H9 (cell line): ENCODE data around the gene SGF29. TPM values are rescaled to one million over a fixed set of nuclear protein-coding genes. Genes with fewer than 3 reads are reported as not detected.

ENCODE experiments used
- DNase-seq: peaks from one replicate; pipeline ENCODE4 v3.0.0-alpha.2; 2017
- H2AFZ ChIP-seq: one replicate; pipeline ENCODE4 v1.6.1; 2013; ENCODE audit warnings: mild to moderate bottlenecking, low read length, control low read depth, moderate library complexity
- H2AK5ac ChIP-seq: 2 replicates; pipeline ENCODE4 v1.6.1; 2013; ENCODE audit warnings: low read length, control low read depth, mixed read lengths; ENCODE audit not compliant: insufficient read length
- H2BK120ac ChIP-seq: one replicate; pipeline ENCODE4 v1.6.1; 2013; ENCODE audit warnings: low read depth, mild to moderate bottlenecking, low read length, control low read depth, inconsistent platforms; ENCODE audit not compliant: poor library complexity, severe bottlenecking
- H2BK12ac ChIP-seq: 2 replicates; pipeline ENCODE4 v1.6.1; 2013; ENCODE audit warnings: low read length, control low read depth, mixed read lengths, low read depth; ENCODE audit not compliant: insufficient read length
- H2BK15ac ChIP-seq: 2 replicates; pipeline ENCODE4 v1.6.1; 2013; ENCODE audit warnings: low read depth, low read length, control low read depth
- H2BK20ac ChIP-seq: one replicate; pipeline ENCODE4 v1.6.1; 2013; ENCODE audit warnings: low read depth, mild to moderate bottlenecking, low read length, control low read depth, inconsistent platforms; ENCODE audit not compliant: poor library complexity, severe bottlenecking
- H2BK5ac ChIP-seq: 2 replicates; pipeline ENCODE4 v1.6.1; 2013; ENCODE audit warnings: low read length, control low read depth, mixed read lengths; ENCODE audit not compliant: insufficient read length
- H3K14ac ChIP-seq: 2 replicates; pipeline ENCODE4 v1.6.1; 2013; ENCODE audit warnings: low read length, control low read depth; ENCODE audit not compliant: insufficient read depth
- H3K18ac ChIP-seq: 2 replicates; pipeline ENCODE4 v1.6.1; 2013; ENCODE audit warnings: low read depth, mild to moderate bottlenecking, mixed read lengths, low read length, control low read depth; ENCODE audit not compliant: insufficient read length
- H3K23ac ChIP-seq: 2 replicates; pipeline ENCODE4 v1.6.1; 2013; ENCODE audit warnings: low read length, control low read depth, mixed read lengths, low read depth; ENCODE audit not compliant: insufficient read length
- H3K23me2 ChIP-seq: 2 replicates; pipeline ENCODE4 v1.6.1; 2013; ENCODE audit warnings: low read depth, mild to moderate bottlenecking, mixed read lengths, low read length, control low read depth; ENCODE audit not compliant: insufficient read length, poor library complexity, severe bottlenecking
- H3K27ac ChIP-seq: 2 replicates; pipeline ENCODE4 v1.5.1; 2013; ENCODE audit warnings: low read length, control low read depth, mixed read lengths, low read depth; ENCODE audit not compliant: insufficient read length
- H3K27me3 ChIP-seq: 2 replicates; pipeline ENCODE4 v1.6.1; 2013; ENCODE audit warnings: low read length, control low read depth, inconsistent platforms; ENCODE audit not compliant: insufficient read depth
- H3K4ac ChIP-seq: 2 replicates; pipeline ENCODE4 v1.6.1; 2013; ENCODE audit warnings: low read depth, mild to moderate bottlenecking, control low read depth, inconsistent platforms, low read length, moderate library complexity
- H3K4me1 ChIP-seq: 2 replicates; pipeline ENCODE4 v1.6.1; 2013; ENCODE audit warnings: low read length, control low read depth, inconsistent platforms; ENCODE audit not compliant: insufficient read depth
- H3K4me2 ChIP-seq: 2 replicates; pipeline ENCODE4 v1.6.1; 2013; ENCODE audit warnings: low read length, control low read depth, mixed read lengths; ENCODE audit not compliant: insufficient read length, insufficient read depth
- H3K56ac ChIP-seq: 2 replicates; pipeline ENCODE4 v1.6.1; 2013; ENCODE audit warnings: low read depth, mild to moderate bottlenecking, mixed read lengths, low read length, control low read depth; ENCODE audit not compliant: insufficient read length
- H3K79me1 ChIP-seq: 2 replicates; pipeline ENCODE4 v1.6.1; 2013; ENCODE audit warnings: low read depth, mild to moderate bottlenecking, moderate library complexity, low read length, control low read depth, inconsistent platforms; ENCODE audit not compliant: insufficient read depth, poor library complexity, severe bottlenecking
- H3K79me2 ChIP-seq: 2 replicates; pipeline ENCODE4 v1.6.1; 2013; ENCODE audit warnings: low read length, control low read depth, inconsistent platforms; ENCODE audit not compliant: insufficient read depth
- H3K9ac ChIP-seq: 2 replicates; pipeline ENCODE4 v1.6.1; 2013; ENCODE audit warnings: low read length, control low read depth, mixed read lengths; ENCODE audit not compliant: insufficient read length; ENCODE audit errors: extremely low read depth
- H3K9me3 ChIP-seq: one replicate; pipeline ENCODE4 v1.6.1; 2013; ENCODE audit warnings: low read depth, low read length, inconsistent platforms; ENCODE audit not compliant: control insufficient read depth
- H3T11ph ChIP-seq: one replicate; pipeline ENCODE4 v1.6.1; 2013; ENCODE audit warnings: mild to moderate bottlenecking, low read length, control low read depth, inconsistent platforms
- H4K20me1 ChIP-seq: one replicate; pipeline ENCODE4 v1.6.1; 2013; ENCODE audit not compliant: control insufficient read depth, insufficient read length, insufficient read depth
- H4K5ac ChIP-seq: 2 replicates; pipeline ENCODE4 v1.6.1; 2013; ENCODE audit warnings: low read depth, mild to moderate bottlenecking, mixed read lengths, low read length, control low read depth; ENCODE audit not compliant: insufficient read length
- H4K8ac ChIP-seq: replicated peaks from 2 replicates; pipeline ENCODE4 v1.6.1; 2013; ENCODE audit warnings: low read length, control low read depth, mixed read lengths, low read depth; ENCODE audit not compliant: insufficient read length
- H4K91ac ChIP-seq: 2 replicates; pipeline ENCODE4 v1.6.1; 2013; ENCODE audit warnings: low read depth, mild to moderate bottlenecking, moderate library complexity, mixed read lengths, low read length, control low read depth; ENCODE audit not compliant: insufficient read length
- H3K27ac Mint-ChIP-seq, 3 experiments: 2 replicates in 2 of 3; 3 replicates in 1 of 3; pipeline ENCODE4 v1.8.0; 2020 to 2021; ENCODE audit warnings: mixed read lengths in 3 of 3, mild to moderate bottlenecking in 1 of 3, moderate library complexity in 1 of 3
- H3K27me3 Mint-ChIP-seq: 2 replicates; pipeline ENCODE4 v1.8.0; 2021; ENCODE audit warnings: low read depth, mild to moderate bottlenecking, moderate library complexity, mixed read lengths
- H3K36me3 Mint-ChIP-seq, 3 experiments: 2 replicates in 2 of 3; 3 replicates in 1 of 3; pipeline ENCODE4 v1.8.0; 2020 to 2021; ENCODE audit warnings: low read depth in 3 of 3, mixed read lengths in 3 of 3; ENCODE audit not compliant: insufficient read depth in 1 of 3
- H3K4me1 Mint-ChIP-seq, 2 experiments: 2 replicates each; pipeline ENCODE4 v1.8.0; 2020; ENCODE audit warnings: mixed read lengths in 2 of 2
- H3K4me3 Mint-ChIP-seq, 2 experiments: 2 replicates in 1 of 2; 3 replicates in 1 of 2; pipeline ENCODE4 v1.8.0; 2020 to 2021; ENCODE audit warnings: mild to moderate bottlenecking in 2 of 2, mixed read lengths in 2 of 2, moderate library complexity in 1 of 2
- H3K9me3 Mint-ChIP-seq, 2 experiments: 2 replicates in 1 of 2; 3 replicates in 1 of 2; pipeline ENCODE4 v1.8.0; 2020; ENCODE audit warnings: mild to moderate bottlenecking in 2 of 2, mixed read lengths in 2 of 2, moderate library complexity in 1 of 2
- WGBS: extraction: QIAGEN DNeasy Blood & Tissue Kit; methylation state at CpG from one replicate; pipeline ENCODE4 v1.1.7; 2013; ENCODE audit warnings: missing lambda C conversion rate, low lambda C conversion rate, mixed read lengths; ENCODE audit not compliant: insufficient read length; ENCODE audit errors: extremely low coverage; 5-methylcytosine and 5-hydroxymethylcytosine counted together
- total RNA-seq: library from RNA; stranded (reverse); gene quantifications from 2 replicates; pipeline ENCODE4 v1.2.1, GENCODE V29; 2021
- TF ChIP-seq, protein P1 (sequence below): fragments of 200-600 bp; sonication (generic); conservative IDR thresholded peaks from 3 replicates; pipeline ENCODE4 v1.8.0; 2021; ENCODE audit warnings: antibody characterized with exemption, mild to moderate bottlenecking

The SGF29 gene
- total RNA-seq, 1 experiment from 2014 or later: 24.8 TPM

DNA sequence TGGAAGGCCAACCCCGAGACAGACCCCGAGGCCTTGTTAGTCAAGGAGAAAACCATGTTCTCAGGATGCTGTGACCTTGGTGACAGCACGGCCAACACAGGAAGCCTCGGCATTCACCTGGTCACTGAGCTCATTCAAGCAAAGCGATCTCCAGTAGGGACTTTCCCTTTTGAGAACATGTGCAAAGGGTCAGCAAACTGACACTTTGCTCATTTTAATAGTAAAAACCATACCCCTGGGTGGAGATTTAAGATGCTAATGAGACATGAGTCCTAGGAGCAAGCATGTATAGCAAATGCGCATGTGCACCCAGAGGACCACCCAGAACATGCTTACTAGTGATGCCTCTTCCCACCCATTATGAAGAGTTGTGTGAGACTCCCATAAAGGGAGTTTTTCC lies 48.8 kb downstream of the SGF29 start:
- H3K9me3 ChIP-seq: no peaks in the 10 kb centered on the region
- H3K79me2 ChIP-seq: no peaks in the 10 kb centered on the region
- no peaks in the 10 kb centered on the region for H3K27me3 ChIP-seq
- no peak overlapping the region for H3K14ac ChIP-seq
- no peak overlapping the region for H3K56ac ChIP-seq
- H2AK5ac ChIP-seq: no peak overlapping the region
- H3K18ac ChIP-seq: no peak overlapping the region
- no peak overlapping the region for H2BK15ac ChIP-seq
- no peak overlapping the region for H2BK20ac ChIP-seq
- H4K5ac ChIP-seq: no peak overlapping the region
- Mint-ChIP-seq H3K4me1 (peaks cover 5 to 6% of the 10 kb centered on the region in 2 experiments), H3K27me3 (no peaks in the 10 kb centered on the region), H3K4me3 (no peak overlapping the region), H3K36me3 (no peaks in the 10 kb centered on the region), H3K27ac (no peak overlapping the region), H3K9me3 (no peaks in the 10 kb centered on the region)
- no peak overlapping the region for H3K27ac ChIP-seq
- no peaks in the 10 kb centered on the region for H4K20me1 ChIP-seq
- DNase-seq: no peak
- no peak overlapping the region for H3K23ac ChIP-seq
- no peak overlapping the region for H2BK5ac ChIP-seq
- H2BK120ac ChIP-seq: no peak overlapping the region
- TF ChIP-seq, protein P1, sequence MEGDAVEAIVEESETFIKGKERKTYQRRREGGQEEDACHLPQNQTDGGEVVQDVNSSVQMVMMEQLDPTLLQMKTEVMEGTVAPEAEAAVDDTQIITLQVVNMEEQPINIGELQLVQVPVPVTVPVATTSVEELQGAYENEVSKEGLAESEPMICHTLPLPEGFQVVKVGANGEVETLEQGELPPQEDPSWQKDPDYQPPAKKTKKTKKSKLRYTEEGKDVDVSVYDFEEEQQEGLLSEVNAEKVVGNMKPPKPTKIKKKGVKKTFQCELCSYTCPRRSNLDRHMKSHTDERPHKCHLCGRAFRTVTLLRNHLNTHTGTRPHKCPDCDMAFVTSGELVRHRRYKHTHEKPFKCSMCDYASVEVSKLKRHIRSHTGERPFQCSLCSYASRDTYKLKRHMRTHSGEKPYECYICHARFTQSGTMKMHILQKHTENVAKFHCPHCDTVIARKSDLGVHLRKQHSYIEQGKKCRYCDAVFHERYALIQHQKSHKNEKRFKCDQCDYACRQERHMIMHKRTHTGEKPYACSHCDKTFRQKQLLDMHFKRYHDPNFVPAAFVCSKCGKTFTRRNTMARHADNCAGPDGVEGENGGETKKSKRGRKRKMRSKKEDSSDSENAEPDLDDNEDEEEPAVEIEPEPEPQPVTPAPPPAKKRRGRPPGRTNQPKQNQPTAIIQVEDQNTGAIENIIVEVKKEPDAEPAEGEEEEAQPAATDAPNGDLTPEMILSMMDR: no peak
- H3K23me2 ChIP-seq: no peaks in the 10 kb centered on the region
- no peak overlapping the region for H3K9ac ChIP-seq
- no peak overlapping the region for H3T11ph ChIP-seq
- no peak overlapping the region for H3K4me2 ChIP-seq
- no peak overlapping the region for H2BK12ac ChIP-seq
- H3K4me1 ChIP-seq: no peaks in the 10 kb centered on the region
- no CpG with 5 or more reads among the region's 6 CpGs for WGBS
- H3K79me1 ChIP-seq: no peaks in the 10 kb centered on the region
- H2AFZ ChIP-seq: no peak overlapping the region
- H4K8ac ChIP-seq: no peak overlapping the region
- no peak overlapping the region for H3K4ac ChIP-seq
- H4K91ac ChIP-seq: no peak overlapping the region
